HEK293T (cell line): ENCODE data around the gene CAPSL.

Experiments
- BHLHE40 ChIP-seq: fragments of 450-650 bp; IDR thresholded peaks from 2 replicates; pipeline ENCODE4 v1.6.1; 2016; ENCODE audit warnings: mild to moderate bottlenecking, moderate library complexity, borderline replicate concordance
- CTBP1 ChIP-seq: fragments of 450-650 bp; IDR thresholded peaks from 2 replicates; pipeline ENCODE4 v1.6.1; 2016; ENCODE audit warnings: borderline replicate concordance
- FOXA1 ChIP-seq: fragments of 450-650 bp; IDR thresholded peaks from 2 replicates; pipeline ENCODE4 v1.6.1; 2016; ENCODE audit warnings: mild to moderate bottlenecking
- FOXK2 ChIP-seq: fragments of 450-650 bp; IDR thresholded peaks from 2 replicates; pipeline ENCODE4 v1.6.1; 2016; ENCODE audit warnings: mild to moderate bottlenecking
- FOXM1 ChIP-seq: fragments of 450-650 bp; IDR thresholded peaks from 2 replicates; pipeline ENCODE4 v1.6.1; 2017; ENCODE audit warnings: mild to moderate bottlenecking, borderline replicate concordance
- HDGF ChIP-seq: fragments of 450-650 bp; IDR thresholded peaks from 2 replicates; pipeline ENCODE4 v1.6.1; 2017; ENCODE audit warnings: antibody characterized with exemption, borderline replicate concordance
- L3MBTL2 ChIP-seq: fragments of 450-650 bp; conservative IDR thresholded peaks from 2 replicates; pipeline ENCODE4 v1.6.1; 2016; ENCODE audit warnings: mild to moderate bottlenecking
- LEF1 ChIP-seq: fragments of 450-650 bp; IDR thresholded peaks from 2 replicates; pipeline ENCODE4 v1.6.1; 2017; ENCODE audit warnings: mild to moderate bottlenecking, borderline replicate concordance
- NFRKB ChIP-seq: fragments of 450-650 bp; IDR thresholded peaks from 2 replicates; pipeline ENCODE4 v1.6.1; 2016; ENCODE audit warnings: mild to moderate bottlenecking, moderate library complexity
- SP1 ChIP-seq: fragments of 450-650 bp; IDR thresholded peaks from 2 replicates; pipeline ENCODE4 v1.6.1; 2017
- SUZ12 ChIP-seq: fragments of 450-650 bp; IDR thresholded peaks from 2 replicates; pipeline ENCODE4 v1.6.1; 2016; ENCODE audit warnings: mild to moderate bottlenecking
- TARDBP ChIP-seq: fragments of 450-650 bp; IDR thresholded peaks from 2 replicates; pipeline ENCODE4 v1.6.1; 2016
- ZNF384 ChIP-seq: fragments of 450-650 bp; IDR thresholded peaks from 2 replicates; pipeline ENCODE4 v1.6.1; 2016

- TF ChIP-seq FOXK2 (no peak), FOXM1 (no peak), FOXA1 (no peak), BHLHE40 (no peak), TARDBP (no peak), SUZ12 (no peak), HDGF (no peak), NFRKB (no peak), LEF1 (no peak), SP1 (no peak), L3MBTL2 (no peak), ZNF384 (no peak), CTBP1 (no peak)
Measured at GRCh38 chr5:35903631-35904203, 34.7 kb downstream of the CAPSL start.
